ENCODE data around the gene FKBP1A. TPM values are rescaled to one million over a fixed set of nuclear protein-coding genes. Genes with fewer than 3 reads are reported as not detected.

Gene FKBP1A
- total and polyA plus RNA-seq, 4 donors = 145 to 465 (median 277) TPM

DNA sequence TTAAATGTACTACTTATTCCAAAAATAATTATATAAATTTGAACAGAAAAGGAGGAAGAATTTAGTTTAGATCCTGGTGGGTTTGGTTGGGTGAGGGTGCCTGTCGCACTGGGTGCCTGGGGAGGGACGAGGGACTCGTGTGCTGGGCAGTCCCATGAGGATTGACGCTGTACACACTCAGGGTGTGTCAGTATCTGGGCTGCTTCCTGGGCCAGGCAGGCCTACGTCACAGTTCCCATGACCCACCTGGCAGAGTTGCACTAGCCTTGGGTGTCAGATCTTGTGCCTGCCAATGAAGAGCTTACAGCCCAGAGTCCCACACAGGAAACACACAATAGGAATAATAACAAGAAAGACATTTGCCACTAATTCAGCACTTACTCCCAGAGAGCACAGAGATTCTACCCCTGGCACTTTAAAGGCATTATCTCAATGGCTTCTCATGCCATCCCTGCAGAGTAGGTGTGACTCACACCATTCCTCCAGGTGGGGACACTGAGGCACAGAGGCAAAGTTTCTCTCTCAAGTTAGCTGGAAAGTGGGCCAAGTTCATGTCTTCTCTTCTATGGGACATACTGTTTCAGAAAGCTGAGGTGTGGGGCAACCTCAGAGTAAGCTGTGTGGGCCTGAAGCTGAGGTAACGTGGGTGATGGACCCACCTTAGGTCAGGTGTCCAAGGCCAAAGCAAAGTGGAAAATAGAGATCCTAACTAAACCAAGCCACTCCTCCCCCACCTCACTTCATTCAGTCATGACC lies 62.6 kb downstream of the FKBP1A start:
- no peak for ATAC-seq (ENCODE audit: insufficient read depth, low FRiP score)

DNA sequence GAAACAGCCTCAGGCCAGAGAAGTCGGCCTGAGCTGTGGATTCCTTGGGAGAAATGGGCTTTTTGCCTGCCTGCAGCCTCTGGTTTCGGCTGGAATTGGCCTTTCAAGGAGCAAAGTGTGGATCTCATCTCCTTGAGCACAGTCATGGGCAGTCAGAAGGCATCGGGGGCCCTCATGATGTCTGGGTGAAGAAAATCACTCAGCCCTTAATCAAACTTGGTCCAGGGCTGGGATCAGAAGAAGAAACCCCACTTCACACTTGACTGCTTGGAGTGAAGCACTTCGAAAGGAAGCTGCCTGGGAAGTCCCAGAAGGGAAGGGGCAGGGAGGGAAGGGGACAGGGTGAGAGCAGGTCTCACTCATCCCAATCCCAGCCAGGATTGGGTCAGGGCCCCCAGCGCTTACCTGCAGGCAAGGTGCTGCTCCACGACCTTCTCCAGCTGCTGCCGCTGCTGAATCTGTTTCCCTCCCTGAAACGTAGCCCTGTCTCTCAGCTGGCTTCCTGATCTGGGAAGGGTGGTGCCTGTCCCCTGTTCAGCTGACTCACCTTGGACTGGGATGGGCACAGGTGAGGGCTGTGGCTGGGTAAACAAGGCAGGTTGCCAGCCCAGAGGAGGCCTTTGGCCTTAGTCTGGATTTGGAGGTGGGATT lies 64.0 kb downstream of the FKBP1A start, which contains the start of gene SDCBP2:
Gene SDCBP2, minus strand, starts transcription at position 460 of the 651 bp plus-strand sequence. CDS start 8,723 bp downstream, outside the sequence.
- H3K27ac ChIP-seq (ENCODE audit: low read depth in 1 of 2, low read length in 1 of 2) = peak within 1 kb of the TSS; percentile 87 to 94
- peaks cover 6 to 45% (median 13%) of the 10 kb centered on the region in 5 donors for H3K4me1 ChIP-seq (ENCODE audit: control insufficient read depth in 5 of 5, insufficient read depth in 5 of 5, low read length in 5 of 5)
- no peak within 1 kb of the TSS for H3K9ac ChIP-seq (ENCODE audit: insufficient read depth in 1 of 2, low read length in 2 of 2)
- TF ChIP-seq, protein P1, sequence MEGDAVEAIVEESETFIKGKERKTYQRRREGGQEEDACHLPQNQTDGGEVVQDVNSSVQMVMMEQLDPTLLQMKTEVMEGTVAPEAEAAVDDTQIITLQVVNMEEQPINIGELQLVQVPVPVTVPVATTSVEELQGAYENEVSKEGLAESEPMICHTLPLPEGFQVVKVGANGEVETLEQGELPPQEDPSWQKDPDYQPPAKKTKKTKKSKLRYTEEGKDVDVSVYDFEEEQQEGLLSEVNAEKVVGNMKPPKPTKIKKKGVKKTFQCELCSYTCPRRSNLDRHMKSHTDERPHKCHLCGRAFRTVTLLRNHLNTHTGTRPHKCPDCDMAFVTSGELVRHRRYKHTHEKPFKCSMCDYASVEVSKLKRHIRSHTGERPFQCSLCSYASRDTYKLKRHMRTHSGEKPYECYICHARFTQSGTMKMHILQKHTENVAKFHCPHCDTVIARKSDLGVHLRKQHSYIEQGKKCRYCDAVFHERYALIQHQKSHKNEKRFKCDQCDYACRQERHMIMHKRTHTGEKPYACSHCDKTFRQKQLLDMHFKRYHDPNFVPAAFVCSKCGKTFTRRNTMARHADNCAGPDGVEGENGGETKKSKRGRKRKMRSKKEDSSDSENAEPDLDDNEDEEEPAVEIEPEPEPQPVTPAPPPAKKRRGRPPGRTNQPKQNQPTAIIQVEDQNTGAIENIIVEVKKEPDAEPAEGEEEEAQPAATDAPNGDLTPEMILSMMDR (IDR thresholded peaks at IDR 0.05; ENCODE audit: control extremely low read depth, extremely low read depth) = no peak
- 66 to 78% methylated on average over 8 of the region's 8 CpGs for WGBS, 2 donors
- H3K27me3 ChIP-seq (ENCODE audit: control insufficient read depth in 3 of 3, insufficient read depth in 3 of 3, low read length in 2 of 3) = no peaks in the 10 kb centered on the region
- peaks cover 0 to 6% (median 0%) of the 10 kb centered on the region in 4 donors for H3K36me3 ChIP-seq (ENCODE audit: control insufficient read depth in 4 of 4, insufficient read depth in 4 of 4, low read length in 4 of 4)
- DNase-seq = no peak
- ATAC-seq (ENCODE audit: insufficient read depth, low FRiP score) = no peak
- no peak within 1 kb of the TSS for H3K4me3 ChIP-seq
- no peaks in the 10 kb centered on the region for H3K9me3 ChIP-seq (ENCODE audit: control insufficient read depth in 4 of 4, insufficient read depth in 3 of 4, low read length in 3 of 4)

More for the DNA sequence above, 62.6 kb downstream of the FKBP1A start:
- Histone ChIP-seq H3K27ac (ENCODE audit: low read depth in 1 of 2, low read length in 1 of 2) (peak overlapping the region; percentile 71 to 94), H3K36me3 (ENCODE audit: control insufficient read depth in 4 of 4, insufficient read depth in 4 of 4, low read length in 4 of 4) (peaks cover 0 to 6% (median 0%) of the 10 kb centered on the region in 4 donors), H3K4me1 (ENCODE audit: control insufficient read depth in 5 of 5, insufficient read depth in 5 of 5, low read length in 5 of 5) (peaks cover 6 to 44% (median 9%) of the 10 kb centered on the region in 5 donors), H3K9me3 (ENCODE audit: control insufficient read depth in 4 of 4, insufficient read depth in 3 of 4, low read length in 3 of 4) (no peaks in the 10 kb centered on the region), H3K9ac (ENCODE audit: insufficient read depth in 1 of 2, low read length in 2 of 2) (no peak overlapping the region), H3K4me3 (no peak overlapping the region), H3K27me3 (ENCODE audit: control insufficient read depth in 3 of 3, insufficient read depth in 3 of 3, low read length in 2 of 3) (no peaks in the 10 kb centered on the region)
- no peak for DNase-seq
- 65 to 76% methylated on average over 6 of the region's 6 CpGs for WGBS, 2 donors
- TF ChIP-seq, protein P1 (IDR thresholded peaks at IDR 0.05; ENCODE audit: control extremely low read depth, extremely low read depth) = no peak

DNA sequence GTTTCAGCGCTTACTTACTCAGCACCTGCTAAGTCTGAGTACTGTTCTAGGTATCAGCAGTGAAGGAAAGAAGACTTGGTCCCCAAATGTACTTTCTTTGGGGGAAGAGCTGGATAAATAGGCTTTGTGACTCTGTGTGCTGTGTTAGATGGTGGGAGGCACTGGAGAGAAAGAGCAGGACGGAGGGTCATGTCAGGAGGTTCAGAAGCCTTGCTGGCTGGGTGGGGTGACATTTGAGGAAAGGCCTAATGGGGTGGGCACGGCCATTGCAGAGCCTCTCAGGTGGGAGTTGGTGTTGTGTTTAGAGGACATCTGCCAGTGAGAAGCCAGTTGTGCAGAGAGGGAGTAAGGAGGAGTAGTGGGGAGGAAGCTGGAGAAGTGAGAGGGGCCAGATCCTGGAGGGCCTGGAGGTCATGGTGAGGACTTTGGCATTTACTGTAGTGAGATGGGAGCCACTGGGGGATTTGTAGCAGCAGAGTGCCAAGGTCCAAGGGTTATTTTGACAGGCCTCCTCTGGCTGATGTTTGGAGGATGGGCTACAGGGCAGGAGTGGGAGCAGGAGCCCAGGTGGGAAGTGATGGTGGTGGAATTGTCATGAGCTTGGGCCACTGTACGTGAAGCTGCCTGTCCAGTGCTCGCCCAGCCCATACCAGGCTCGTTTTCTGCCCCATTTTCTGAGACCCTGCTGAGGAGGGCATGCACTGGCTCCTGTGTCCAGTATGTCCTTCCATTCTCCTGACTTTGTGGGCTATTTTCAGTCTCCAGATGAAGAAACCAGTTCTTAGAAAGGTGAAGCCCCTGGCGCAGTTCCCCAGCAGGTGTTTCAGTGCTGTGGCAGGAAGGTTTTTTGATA lies 64.8 kb downstream of the FKBP1A start:
- DNase-seq (no peak), ATAC-seq (ENCODE audit: insufficient read depth, low FRiP score) (no peak)
- TF ChIP-seq, protein P1 (IDR thresholded peaks at IDR 0.05; ENCODE audit: control extremely low read depth, extremely low read depth) = no peak
- Histone ChIP-seq H3K27ac (ENCODE audit: low read depth in 1 of 2, low read length in 1 of 2) (peak overlapping the region; percentile 87 to 94), H3K9ac (ENCODE audit: insufficient read depth in 1 of 2, low read length in 2 of 2) (no peak overlapping the region), H3K27me3 (ENCODE audit: control insufficient read depth in 3 of 3, insufficient read depth in 3 of 3, low read length in 2 of 3) (no peaks in the 10 kb centered on the region), H3K4me1 (ENCODE audit: control insufficient read depth in 5 of 5, insufficient read depth in 5 of 5, low read length in 5 of 5) (peaks cover 6 to 40% (median 13%) of the 10 kb centered on the region in 5 donors), H3K36me3 (ENCODE audit: control insufficient read depth in 4 of 4, insufficient read depth in 4 of 4, low read length in 4 of 4) (peaks cover 0 to 6% (median 0%) of the 10 kb centered on the region in 4 donors), H3K4me3 (no peak overlapping the region), H3K9me3 (ENCODE audit: control insufficient read depth in 4 of 4, insufficient read depth in 3 of 4, low read length in 3 of 4) (no peaks in the 10 kb centered on the region)
- WGBS, 2 donors = 88 to 90% methylated on average over 7 of the region's 7 CpGs

Data from lung (tissue), 12 donors.